Caco-2 (cell line): ENCODE results near the gene JAG2. TPM values are rescaled to one million over a fixed set of nuclear protein-coding genes. Genes with fewer than 3 reads are reported as not detected.

Experiments
- BruUV-seq: library from RNA; stranded (reverse); fragments of 400-500 nt; replicated peaks from 2 replicates; lab custom pipeline; 2021; lab: Mats Ljungman, UMichigan
- CTCF ChIA-PET: fragments of 300-600 bp; sonication (Branson Sonifier 250); formaldehyde crosslinking; loops from one replicate; lab custom pipeline; 2022; ENCODE audit warnings: antibody characterized with exemption; lab: Charles Lee
- POLR2A ChIA-PET: fragments of 300-600 bp; sonication (Branson Sonifier 250); formaldehyde crosslinking; loops from one replicate; lab custom pipeline; 2022; ENCODE audit warnings: antibody characterized with exemption; lab: Charles Lee
- DNase-seq, 2 experiments: peaks; one replicate each; pipeline versions ENCODE4 v3.0.0 to v3.0.0-alpha.2; 2020 to 2022
- H3K27me3 ChIP-seq: replicated peaks from 2 replicates; pipeline ENCODE4 v1.6.0; 2011; ENCODE audit warnings: low read length; ENCODE audit not compliant: control insufficient read depth, insufficient read depth
- H3K36me3 ChIP-seq: 2 replicates; pipeline ENCODE4 v1.5.1; 2011; ENCODE audit warnings: low read length; ENCODE audit not compliant: control insufficient read depth, insufficient read depth
- H3K4me1 ChIP-seq: fragments of 250-450 bp; sonication (Bioruptor Pico); 2 replicates; pipeline ENCODE4 v1.5.1; 2020; ENCODE audit warnings: mild to moderate bottlenecking
- H3K4me3 ChIP-seq: 2 replicates; pipeline ENCODE4 v1.5.1; 2011; ENCODE audit warnings: low read depth, mild to moderate bottlenecking, control low read depth, low read length
- H3K9me3 ChIP-seq: fragments of 250-450 bp; sonication (Bioruptor Pico); 2 replicates; pipeline ENCODE4 v1.5.1; 2020; ENCODE audit warnings: mild to moderate bottlenecking, moderate library complexity
- H3K27ac Mint-ChIP-seq: one replicate; pipeline ENCODE4 v1.8.0; 2022; ENCODE audit warnings: mixed read lengths; ENCODE audit not compliant: unreplicated experiment
- H3K27me3 Mint-ChIP-seq: one replicate; pipeline ENCODE4 v1.8.0; 2022; ENCODE audit warnings: mixed read lengths; ENCODE audit not compliant: insufficient read depth, unreplicated experiment
- H3K36me3 Mint-ChIP-seq: one replicate; pipeline ENCODE4 v1.8.0; 2022; ENCODE audit warnings: mild to moderate bottlenecking, mixed read lengths; ENCODE audit not compliant: insufficient read depth, unreplicated experiment
- H3K4me1 Mint-ChIP-seq: one replicate; pipeline ENCODE4 v1.8.0; 2022; ENCODE audit warnings: low read depth, mixed read lengths; ENCODE audit not compliant: unreplicated experiment
- H3K4me3 Mint-ChIP-seq: one replicate; pipeline ENCODE4 v1.8.0; 2022; ENCODE audit warnings: mild to moderate bottlenecking, moderate library complexity, mixed read lengths; ENCODE audit not compliant: unreplicated experiment
- H3K9me3 Mint-ChIP-seq: one replicate; pipeline ENCODE4 v1.8.0; 2022; ENCODE audit warnings: mixed read lengths; ENCODE audit not compliant: unreplicated experiment
- CTCF ChIP-seq, 2 experiments: fragments of 200-600 bp in 1 of 2; IDR thresholded peaks; 1 replicate in 1 of 2; 2 replicates in 1 of 2; pipeline versions ENCODE4 v1.5.1 to v1.8.0; 2011 to 2022; ENCODE audit warnings: antibody characterized with exemption in 1 of 2, control low read depth in 1 of 2, inconsistent platforms in 1 of 2, low read depth in 1 of 2, low read length in 1 of 2, mild to moderate bottlenecking in 1 of 2, moderate library complexity in 1 of 2; ENCODE audit not compliant: insufficient read depth in 1 of 2, severe bottlenecking in 1 of 2, unreplicated experiment in 1 of 2
- intact Hi-C: fragments of 100-400 bp; cut with micrococcal nuclease; formaldehyde crosslinking; loops from one replicate; pipeline ENCODE4 v1.10.0; 2022; ENCODE audit not compliant: unreplicated experiment
- total RNA-seq: library from RNA; stranded (reverse); gene quantifications from 2 replicates; pipeline ENCODE4 v1.2.3, GENCODE V29; 2022

Gene JAG2
- total RNA-seq, 1 experiment from 2014 or later: 43.0 TPM

- no peak for TF ChIP-seq CTCF (IDR thresholded peaks at IDR 0.05; ENCODE audit: insufficient read depth in 1 of 2, low read depth in 1 of 2, low read length in 1 of 2, severe bottlenecking in 1 of 2, unreplicated experiment in 1 of 2)
- Histone ChIP-seq H3K4me1 (no peaks in the 10 kb centered on the region), H3K4me3 (no peak overlapping the region), H3K9me3 (no peaks in the 10 kb centered on the region), H3K36me3 (no peaks in the 10 kb centered on the region), H3K27me3 (no peaks in the 10 kb centered on the region)
- no peaks in the 10 kb centered on the region for H3K4me1 Mint-ChIP-seq
- BruUV-seq: no TSS peak
- H3K36me3 Mint-ChIP-seq: peaks cover 5% of the 10 kb centered on the region
- intact Hi-C loops: no loop called here
- no peak overlapping the region for H3K4me3 Mint-ChIP-seq
- DNase-seq: no peak
- no peaks in the 10 kb centered on the region for H3K9me3 Mint-ChIP-seq
- no peaks in the 10 kb centered on the region for H3K27me3 Mint-ChIP-seq
- ChIA-PET CTCF (no interaction called here), POLR2A (no interaction called here)
- no peak overlapping the region for H3K27ac Mint-ChIP-seq
Measured at GRCh38 chr14:105153739-105154475, 14.7 kb downstream of the JAG2 start.

DNA sequence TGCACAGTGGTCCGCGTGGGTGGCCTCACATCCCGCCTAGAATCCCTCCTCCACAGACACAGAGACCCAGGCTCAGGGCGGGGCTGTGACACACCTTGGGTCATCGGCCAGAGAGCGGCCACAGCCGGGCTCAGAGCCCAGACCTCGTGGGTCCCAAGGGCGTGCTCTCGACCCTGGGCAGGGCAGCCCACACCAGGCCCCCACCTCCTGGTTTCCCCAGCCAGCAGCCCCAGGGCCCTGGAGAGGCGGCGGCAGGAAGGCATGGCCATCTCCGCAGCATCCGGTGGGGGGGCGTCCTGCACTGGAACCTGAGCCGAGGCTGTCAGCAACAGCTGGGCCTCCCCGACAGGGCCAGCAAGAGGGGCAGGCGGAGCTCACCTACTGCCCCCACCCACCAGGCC, 15.2 kb downstream of the JAG2 start:
- peaks cover 5% of the 10 kb centered on the region for H3K36me3 Mint-ChIP-seq
- no peaks in the 10 kb centered on the region for H3K9me3 Mint-ChIP-seq
- H3K4me1 Mint-ChIP-seq: no peaks in the 10 kb centered on the region
- H3K4me3 Mint-ChIP-seq: no peak overlapping the region
- DNase-seq: no peak
- no peaks in the 10 kb centered on the region for H3K9me3 ChIP-seq
- H3K4me3 ChIP-seq: no peak overlapping the region
- CTCF ChIA-PET: no interaction called here
- H3K4me1 ChIP-seq: no peaks in the 10 kb centered on the region
- no peaks in the 10 kb centered on the region for H3K27me3 ChIP-seq
- no peaks in the 10 kb centered on the region for H3K36me3 ChIP-seq
- intact Hi-C loops: no loop called here
- no TSS peak for BruUV-seq
- TF ChIP-seq CTCF (IDR thresholded peaks at IDR 0.05; ENCODE audit: insufficient read depth in 1 of 2, low read depth in 1 of 2, low read length in 1 of 2, severe bottlenecking in 1 of 2, unreplicated experiment in 1 of 2): no peak
- H3K27me3 Mint-ChIP-seq: no peaks in the 10 kb centered on the region
- POLR2A ChIA-PET: no interaction called here
- no peak overlapping the region for H3K27ac Mint-ChIP-seq

GRCh38 chr14:105152794-105153241, 15.8 kb downstream of the JAG2 start:
- CTCF ChIA-PET: no interaction called here
- intact Hi-C loops: no loop called here
- no peak for TF ChIP-seq CTCF (IDR thresholded peaks at IDR 0.05; ENCODE audit: insufficient read depth in 1 of 2, low read depth in 1 of 2, low read length in 1 of 2, severe bottlenecking in 1 of 2, unreplicated experiment in 1 of 2)
- Mint-ChIP-seq H3K9me3 (no peaks in the 10 kb centered on the region), H3K4me1 (no peaks in the 10 kb centered on the region), H3K27me3 (no peaks in the 10 kb centered on the region), H3K36me3 (peaks cover 5% of the 10 kb centered on the region), H3K4me3 (no peak overlapping the region), H3K27ac (no peak overlapping the region)
- BruUV-seq: no TSS peak
- no peak overlapping the region for H3K4me3 ChIP-seq
- no peaks in the 10 kb centered on the region for H3K9me3 ChIP-seq
- DNase-seq: no peak
- no peaks in the 10 kb centered on the region for H3K4me1 ChIP-seq
- POLR2A ChIA-PET: no interaction called here
- H3K36me3 ChIP-seq: no peaks in the 10 kb centered on the region
- no peaks in the 10 kb centered on the region for H3K27me3 ChIP-seq
